Neural cell (in vitro differentiated cells): ENCODE data around the gene GIMAP8.

Experiments
- CTCF ChIP-seq: fragments of 450-650 bp; IDR thresholded peaks from 2 replicates; pipeline ENCODE4 v1.5.1; 2014; ENCODE audit warnings: antibody characterized with exemption, mild to moderate bottlenecking, moderate library complexity; ENCODE audit not compliant: poor library complexity, severe bottlenecking
- EP300 ChIP-seq: fragments of 450-650 bp; conservative IDR thresholded peaks from 2 replicates; pipeline ENCODE4 v1.6.1; 2014; ENCODE audit warnings: antibody characterized with exemption, mild to moderate bottlenecking, moderate library complexity; ENCODE audit not compliant: poor library complexity, severe bottlenecking
- EZH2 ChIP-seq: fragments of 200-600, 300-800 bp; shearing (Covaris generic), sonication (generic); IDR thresholded peaks from 2 replicates; pipeline ENCODE4 v1.6.1; 2014; ENCODE audit warnings: antibody characterized with exemption, low read length, borderline replicate concordance, mild to moderate bottlenecking; ENCODE audit not compliant: insufficient read depth, poor library complexity, severe bottlenecking
- MXI1 ChIP-seq: fragments of 450-650 bp; conservative IDR thresholded peaks from 2 replicates; pipeline ENCODE4 v1.6.1; 2014; ENCODE audit warnings: antibody characterized with exemption, mild to moderate bottlenecking; ENCODE audit not compliant: poor library complexity, severe bottlenecking
- POLR2AphosphoS5 ChIP-seq: IDR thresholded peaks from 2 replicates; pipeline ENCODE4 v1.6.1; 2012
- RAD21 ChIP-seq: fragments of 450-650 bp; conservative IDR thresholded peaks from 2 replicates; pipeline ENCODE4 v1.6.1; 2014; ENCODE audit warnings: antibody characterized with exemption, mild to moderate bottlenecking, moderate library complexity

DNA sequence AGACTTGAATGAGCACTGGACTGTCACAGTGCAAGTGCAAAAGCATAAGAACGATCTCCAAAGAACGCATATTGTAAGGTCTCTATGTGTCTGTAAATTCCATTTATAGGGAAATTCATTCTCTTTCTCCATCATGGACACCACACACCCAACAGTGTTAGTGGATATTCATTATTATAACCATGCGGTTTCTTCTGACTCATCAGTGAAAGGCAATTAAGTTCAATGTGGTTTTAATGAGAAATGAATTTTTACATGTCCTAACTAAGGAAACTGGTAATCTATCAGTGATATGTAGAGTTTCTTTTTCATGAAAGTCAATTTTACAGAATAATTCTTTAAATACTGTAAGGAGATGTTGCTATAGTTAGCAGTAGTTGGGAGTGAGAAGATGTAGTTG, 25.9 kb downstream of the GIMAP8 start:
- no peak for TF ChIP-seq CTCF
- no peak for TF ChIP-seq EZH2
- no peak for TF ChIP-seq RAD21
- no peak for TF ChIP-seq MXI1
- no peak for TF ChIP-seq EP300
- no peak for TF ChIP-seq POLR2AphosphoS5
